ENCODE measurements around the gene TCP11L1. TPM values are rescaled to one million over a fixed set of nuclear protein-coding genes. Genes with fewer than 3 reads are reported as not detected.

TCP11L1 gene
- total and polyA plus RNA-seq, 2 donors (not counting 3 experiments of a cell fraction or from before 2014, with no cell fraction given): 12.1 to 18.1 TPM

DNA sequence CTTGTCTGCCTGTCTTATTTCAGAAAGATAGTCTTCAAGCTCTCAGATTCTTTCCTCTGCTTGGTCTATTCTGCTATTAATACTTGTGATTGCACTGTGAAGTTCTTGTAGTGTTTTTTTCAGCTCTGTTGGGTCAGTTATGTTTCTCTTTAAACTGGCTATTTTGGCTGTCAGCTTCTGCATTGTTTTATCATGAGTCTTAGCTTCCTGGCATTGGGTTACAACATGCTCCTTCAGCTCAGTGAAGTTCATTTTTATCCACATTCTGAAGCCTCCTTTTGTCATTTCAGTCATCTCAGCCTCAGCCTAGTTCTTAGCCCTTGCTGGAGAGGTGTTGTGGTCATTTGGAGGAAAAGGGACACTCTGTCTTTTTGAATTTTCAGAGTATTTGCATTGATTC, 39.2 kb upstream of the TCP11L1 start:
- no peak overlapping the region for H2AFZ ChIP-seq (ENCODE audit: low read depth, low read length)
- CTCF ChIA-PET: interaction anchor here (0.7 to 1.1 kb wide), 3 partner anchors 8 to 65 kb away, joined by 3 to 4 read pairs (median 3); no protein-coding TSS in a partner anchor
- no peak overlapping the region for H3K27ac ChIP-seq (ENCODE audit: insufficient read depth, low read depth, low read length)
- no peak overlapping the region for H3K4me3 ChIP-seq (replicated peaks in 1 of 3; ENCODE audit: insufficient read depth in 1 of 3, low read depth in 1 of 3, low read length in 3 of 3)
- peaks cover 4 to 6% of the 10 kb centered on the region in 2 experiments for H3K27me3 ChIP-seq (ENCODE audit: control insufficient read depth in 2 of 2, insufficient read depth in 2 of 2, low read length in 2 of 2)
- POLR2A ChIA-PET: no interaction called here
- intact Hi-C loops (cut with micrococcal nuclease): no loop called here
- H3K79me2 ChIP-seq (ENCODE audit: control insufficient read depth, insufficient read depth, low read length): no peaks in the 10 kb centered on the region
- no peak overlapping the region for H3K9ac ChIP-seq (replicated peaks; ENCODE audit: extremely low read depth, insufficient read depth, low read length)
- DNase-seq (ENCODE audit: low read depth, low spot score) (peak; percentile 60), FAIRE-seq (peak; percentile 63)
- H3K4me1 ChIP-seq (ENCODE audit: control insufficient read depth, extremely low read depth, insufficient read depth, low read length): no peaks in the 10 kb centered on the region
- TF ChIP-seq JUN (IDR thresholded peaks at IDR 0.05; ENCODE audit: borderline replicate concordance, insufficient read depth, insufficient read length, low read depth): no peak
- H3K9me1 ChIP-seq (replicated peaks; ENCODE audit: control insufficient read depth, extremely low read depth, insufficient read depth, low read length): no peaks in the 10 kb centered on the region
- H4K20me1 ChIP-seq (replicated peaks; ENCODE audit: control insufficient read depth, extremely low read depth, insufficient read depth, low read length): no peaks in the 10 kb centered on the region
- BruUV-seq (replicated peaks): no TSS peak
- no peaks in the 10 kb centered on the region for H3K9me3 ChIP-seq (replicated peaks; ENCODE audit: control insufficient read depth, insufficient read depth, low read length)
- H3K36me3 ChIP-seq (ENCODE audit: control insufficient read depth in 2 of 2, extremely low read depth in 1 of 2, insufficient read depth in 2 of 2, low read length in 2 of 2): no peaks in the 10 kb centered on the region
- no peak overlapping the region for H3K4me2 ChIP-seq (ENCODE audit: insufficient read depth, low read length)
- dilution Hi-C loops (cut with MboI; ENCODE audit: extremely low pct_ligation_motif_present, low sequenced_read_pairs): no loop called here

DNA sequence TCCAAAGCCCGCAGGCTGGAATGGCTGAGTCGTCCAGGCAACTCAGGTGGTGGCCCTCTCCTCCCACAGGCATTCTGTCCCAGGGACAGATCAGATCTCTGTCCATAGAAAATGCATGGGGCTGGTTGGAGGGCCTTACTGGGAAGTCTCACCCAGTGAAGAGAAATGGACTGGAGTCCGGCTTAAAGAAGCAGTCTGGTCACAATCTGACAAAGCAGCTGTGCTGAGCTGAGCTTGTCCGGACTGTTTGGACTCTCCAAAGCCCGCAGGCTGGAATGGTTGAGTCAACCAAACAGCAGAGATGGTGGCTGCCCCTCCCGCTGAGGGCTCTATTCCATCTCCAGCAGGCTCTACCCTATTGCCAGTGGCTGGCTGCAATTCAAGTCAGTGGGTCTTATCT, 38.1 kb upstream of the TCP11L1 start:
- no peak for DNase-seq (ENCODE audit: low read depth, low spot score)
- Histone ChIP-seq H3K4me1 (ENCODE audit: control insufficient read depth, extremely low read depth, insufficient read depth, low read length) (no peaks in the 10 kb centered on the region), H4K20me1 (replicated peaks; ENCODE audit: control insufficient read depth, extremely low read depth, insufficient read depth, low read length) (no peaks in the 10 kb centered on the region), H3K79me2 (ENCODE audit: control insufficient read depth, insufficient read depth, low read length) (no peaks in the 10 kb centered on the region), H3K27me3 (ENCODE audit: control insufficient read depth in 2 of 2, insufficient read depth in 2 of 2, low read length in 2 of 2) (peaks cover 2% of the 10 kb centered on the region in 2 experiments), H3K36me3 (ENCODE audit: control insufficient read depth in 2 of 2, extremely low read depth in 1 of 2, insufficient read depth in 2 of 2, low read length in 2 of 2) (no peaks in the 10 kb centered on the region), H3K9me3 (replicated peaks; ENCODE audit: control insufficient read depth, insufficient read depth, low read length) (no peaks in the 10 kb centered on the region), H3K27ac (ENCODE audit: insufficient read depth, low read depth, low read length) (no peak overlapping the region), H3K9ac (replicated peaks; ENCODE audit: extremely low read depth, insufficient read depth, low read length) (no peak overlapping the region), H3K4me2 (ENCODE audit: insufficient read depth, low read length) (no peak overlapping the region), H3K4me3 (replicated peaks in 1 of 3; ENCODE audit: insufficient read depth in 1 of 3, low read depth in 1 of 3, low read length in 3 of 3) (no peak overlapping the region), H2AFZ (ENCODE audit: low read depth, low read length) (no peak overlapping the region), H3K9me1 (replicated peaks; ENCODE audit: control insufficient read depth, extremely low read depth, insufficient read depth, low read length) (no peaks in the 10 kb centered on the region)
- ChIA-PET POLR2A (no interaction called here), CTCF (no interaction called here)
- TF ChIP-seq EZH2 (IDR thresholded peaks at IDR 0.05; ENCODE audit: borderline replicate concordance, low read depth, low read length, severe bottlenecking) (no peak), JUN (IDR thresholded peaks at IDR 0.05; ENCODE audit: borderline replicate concordance, insufficient read depth, insufficient read length, low read depth) (no peak), MYC (IDR thresholded peaks at IDR 0.05; ENCODE audit: low read depth, low read length) (no peak), POLR2AphosphoS5 (IDR thresholded peaks at IDR 0.05; ENCODE audit: insufficient read depth, low read depth, low read length) (no peak), POLR2A (IDR thresholded peaks at IDR 0.05; ENCODE audit: low read depth, low read length) (no peak), GATA2 (IDR thresholded peaks at IDR 0.05; ENCODE audit: insufficient read depth, insufficient read length, low read depth, low read length) (no peak), FOS (IDR thresholded peaks at IDR 0.05; ENCODE audit: borderline replicate concordance, insufficient read depth, low read length) (no peak)
- TF ChIP-seq, protein P1, sequence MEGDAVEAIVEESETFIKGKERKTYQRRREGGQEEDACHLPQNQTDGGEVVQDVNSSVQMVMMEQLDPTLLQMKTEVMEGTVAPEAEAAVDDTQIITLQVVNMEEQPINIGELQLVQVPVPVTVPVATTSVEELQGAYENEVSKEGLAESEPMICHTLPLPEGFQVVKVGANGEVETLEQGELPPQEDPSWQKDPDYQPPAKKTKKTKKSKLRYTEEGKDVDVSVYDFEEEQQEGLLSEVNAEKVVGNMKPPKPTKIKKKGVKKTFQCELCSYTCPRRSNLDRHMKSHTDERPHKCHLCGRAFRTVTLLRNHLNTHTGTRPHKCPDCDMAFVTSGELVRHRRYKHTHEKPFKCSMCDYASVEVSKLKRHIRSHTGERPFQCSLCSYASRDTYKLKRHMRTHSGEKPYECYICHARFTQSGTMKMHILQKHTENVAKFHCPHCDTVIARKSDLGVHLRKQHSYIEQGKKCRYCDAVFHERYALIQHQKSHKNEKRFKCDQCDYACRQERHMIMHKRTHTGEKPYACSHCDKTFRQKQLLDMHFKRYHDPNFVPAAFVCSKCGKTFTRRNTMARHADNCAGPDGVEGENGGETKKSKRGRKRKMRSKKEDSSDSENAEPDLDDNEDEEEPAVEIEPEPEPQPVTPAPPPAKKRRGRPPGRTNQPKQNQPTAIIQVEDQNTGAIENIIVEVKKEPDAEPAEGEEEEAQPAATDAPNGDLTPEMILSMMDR (IDR thresholded peaks at IDR 0.05; ENCODE audit: extremely low read depth in 1 of 2, insufficient read depth in 1 of 2, low read depth in 1 of 2, low read length in 2 of 2): no peak
- TF ChIP-seq, protein P2, sequence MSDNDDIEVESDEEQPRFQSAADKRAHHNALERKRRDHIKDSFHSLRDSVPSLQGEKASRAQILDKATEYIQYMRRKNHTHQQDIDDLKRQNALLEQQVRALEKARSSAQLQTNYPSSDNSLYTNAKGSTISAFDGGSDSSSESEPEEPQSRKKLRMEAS (IDR thresholded peaks at IDR 0.05; ENCODE audit: insufficient read depth, insufficient read length): no peak
- no TSS peak for BruUV-seq (replicated peaks)
- intact Hi-C loops (cut with micrococcal nuclease) (no loop called here), dilution Hi-C loops (cut with MboI; ENCODE audit: extremely low pct_ligation_motif_present, low sequenced_read_pairs) (no loop called here)
- FAIRE-seq: no peak

Data from endothelial cell of umbilical vein (primary cell).